NCI-H128 (cell line): ENCODE measurements around the gene ASIC5.
"Not testable (repeated sequence)": the region's sequence is repeated elsewhere in the genome, so short reads cannot be mapped to it uniquely, and the experiment has no call there.

Experiments
- DNase-seq: peaks from one replicate; lab custom pipeline; 2025; ENCODE audit not compliant: unreplicated experiment; lab: John Stamatoyannopoulos, UW

The ASIC5 gene

DNA sequence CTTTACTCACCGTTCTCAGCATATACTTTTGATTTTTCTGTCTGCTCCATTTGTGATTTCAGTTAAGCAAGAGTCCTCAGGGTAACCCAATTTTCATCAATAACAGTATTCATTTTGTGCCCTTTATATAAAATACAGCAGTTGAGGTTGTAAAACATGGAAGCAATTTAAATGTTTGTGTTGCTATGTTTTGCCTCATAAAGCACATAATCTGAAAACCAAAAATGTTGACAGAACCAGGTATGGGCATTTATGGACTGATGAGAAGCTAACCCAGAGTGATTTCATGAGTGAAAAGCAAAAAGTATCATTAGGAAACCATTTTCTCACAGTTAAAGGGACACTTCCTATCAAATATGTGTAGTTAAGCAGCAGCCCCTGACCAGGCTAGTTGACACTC lies at the start of gene ASIC5:
TSS of gene ASIC5 (minus strand) at position 101 of the 400 bp plus-strand sequence. CDS start at position 50, 51 bp downstream.
- no peak for DNase-seq

DNA sequence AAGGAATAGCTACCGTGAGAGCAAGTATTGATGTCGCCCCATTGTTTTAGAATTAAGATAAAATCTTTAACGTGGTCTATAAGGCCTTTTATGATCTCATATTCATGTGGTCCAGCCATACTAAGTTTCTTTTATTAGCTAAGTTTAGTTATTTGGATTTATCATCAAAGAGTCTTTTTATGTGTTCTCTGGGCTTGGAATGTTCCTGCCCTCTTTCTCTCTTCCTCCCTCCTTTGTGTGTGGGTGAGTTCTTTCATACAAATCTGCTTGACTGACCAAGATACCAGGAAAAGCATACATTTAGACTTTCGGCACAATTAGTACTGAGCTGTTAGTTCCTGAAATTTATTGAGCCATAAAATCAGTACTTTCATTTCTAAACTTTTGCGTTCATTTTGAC lies 48.7 kb upstream of the ASIC5 start:
- DNase-seq, result no peak

DNA sequence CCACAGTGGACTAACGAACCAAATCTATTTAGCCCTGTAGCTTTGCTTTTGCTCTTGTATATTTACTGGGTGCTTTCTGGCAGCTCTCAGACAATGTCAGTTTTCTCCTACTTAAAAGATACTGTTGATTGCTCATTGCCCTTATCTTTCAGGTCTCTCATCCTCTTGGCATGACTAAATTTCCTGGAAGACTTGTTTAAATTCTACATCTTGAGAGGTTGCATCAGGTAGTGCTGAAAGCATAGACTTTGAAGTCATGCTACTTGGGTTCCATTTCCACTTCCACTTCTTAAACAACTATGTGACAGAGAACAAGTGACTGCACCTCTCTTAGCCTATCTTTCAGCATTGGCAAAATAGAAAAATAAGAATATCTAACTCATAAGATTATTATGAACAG lies 45.8 kb upstream of the ASIC5 start:
- no peak for DNase-seq

DNA sequence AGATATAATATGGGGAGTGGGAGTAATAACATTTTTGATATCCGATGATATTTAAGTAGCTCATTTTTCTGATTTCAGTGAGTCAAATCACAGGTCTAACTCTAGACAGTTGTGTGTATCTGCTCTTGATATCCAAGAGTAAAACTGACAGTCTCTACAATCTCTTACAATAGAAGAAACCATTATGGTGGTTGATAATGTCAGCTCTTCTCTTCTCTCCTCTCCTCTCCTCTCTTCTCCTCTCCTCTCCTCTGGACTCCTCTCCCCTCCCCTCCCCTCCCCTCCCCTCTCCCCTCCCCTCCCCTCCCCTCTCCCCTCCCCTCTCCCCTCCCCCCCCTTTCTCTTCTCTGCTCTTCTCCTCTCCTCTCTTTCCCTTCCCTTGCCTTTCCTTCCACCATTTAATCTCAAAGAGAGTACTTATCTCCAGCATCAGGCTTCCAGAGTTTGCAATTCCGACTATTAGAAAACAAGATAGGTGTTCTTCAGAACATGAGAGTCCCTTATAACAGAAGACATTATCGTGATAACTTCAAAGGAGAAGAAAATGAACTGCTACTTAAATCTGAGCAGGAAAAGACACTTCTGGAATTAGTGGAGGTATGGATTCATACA lies 43.6 kb upstream of the ASIC5 start:
- DNase-seq, result no peak

- no peak for DNase-seq
Observed at GRCh38 chr4:155908187-155909139, 42.4 kb upstream of the ASIC5 start.

- no peak for DNase-seq
Observed at GRCh38 chr4:155907556-155907955, 41.5 kb upstream of the ASIC5 start.

- DNase-seq, result no peak
Observed at GRCh38 chr4:155906554-155907247, 40.6 kb upstream of the ASIC5 start.

DNA sequence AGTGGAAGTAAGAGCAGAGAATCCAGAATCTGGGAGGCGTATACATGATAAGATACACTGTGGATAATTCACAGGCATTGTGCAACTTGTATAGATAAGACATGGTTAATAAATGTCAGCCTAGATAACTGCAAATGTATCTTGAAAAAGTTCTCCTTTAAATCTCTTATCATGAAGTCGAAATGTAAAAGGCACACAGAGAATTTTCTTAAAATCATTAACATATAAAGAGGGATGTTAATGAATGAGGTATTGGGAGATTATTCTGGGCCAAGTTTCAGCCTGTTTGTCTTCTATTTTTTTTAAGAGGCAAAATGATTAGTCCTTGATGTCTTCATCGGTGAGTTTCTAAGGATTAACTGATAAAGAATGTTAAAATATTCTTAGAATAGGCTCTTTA lies 38.3 kb upstream of the ASIC5 start:
- DNase-seq, result no peak

DNA sequence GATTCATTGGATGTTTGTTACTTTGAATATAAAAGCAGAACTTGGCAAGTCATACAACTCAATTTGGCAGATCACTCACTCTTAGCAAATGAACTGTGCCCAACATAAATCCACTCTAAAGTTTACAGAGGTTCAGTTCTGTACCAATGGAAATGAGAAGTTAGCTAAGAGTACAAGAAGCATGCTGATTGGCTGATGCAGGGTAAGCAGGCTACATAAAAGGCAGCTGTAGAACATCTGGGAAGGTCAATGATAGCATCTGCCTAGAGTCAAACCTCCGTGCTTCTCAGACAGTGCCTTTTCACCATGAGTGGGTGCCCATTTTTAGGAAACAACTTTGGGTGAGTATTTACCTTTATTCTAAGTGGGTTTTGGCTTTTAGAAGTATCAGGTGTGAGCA lies 37.4 kb upstream of the ASIC5 start, which contains the start of gene TDO2:
TSS of gene TDO2 (plus strand) at position 244 of the 400 bp plus-strand sequence. CDS start at position 307, 63 bp downstream.
- no peak for DNase-seq

GRCh38 chr4:155901013-155901412 lies 34.9 kb upstream of the ASIC5 start:
- DNase-seq, result no peak

DNA sequence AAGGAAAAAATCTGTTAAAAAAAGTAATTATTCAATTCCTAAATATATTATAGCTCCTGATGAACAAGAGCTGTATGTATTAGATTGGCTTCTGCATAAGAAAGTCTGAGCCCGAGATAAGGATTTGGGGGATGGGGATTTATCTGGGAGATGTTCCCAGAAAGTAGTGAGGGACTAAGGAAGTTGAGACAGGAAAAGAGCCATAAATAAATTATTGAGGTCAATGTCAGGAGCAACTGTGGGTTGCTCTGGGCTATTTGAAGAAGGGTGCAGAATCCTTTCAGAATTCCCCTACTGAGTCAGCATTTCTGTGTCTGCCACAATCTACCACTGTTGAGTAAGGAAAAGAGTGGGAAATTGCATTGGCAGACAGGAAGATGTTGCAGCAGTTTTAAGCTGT lies 34.3 kb upstream of the ASIC5 start:
- DNase-seq, result no peak

DNA sequence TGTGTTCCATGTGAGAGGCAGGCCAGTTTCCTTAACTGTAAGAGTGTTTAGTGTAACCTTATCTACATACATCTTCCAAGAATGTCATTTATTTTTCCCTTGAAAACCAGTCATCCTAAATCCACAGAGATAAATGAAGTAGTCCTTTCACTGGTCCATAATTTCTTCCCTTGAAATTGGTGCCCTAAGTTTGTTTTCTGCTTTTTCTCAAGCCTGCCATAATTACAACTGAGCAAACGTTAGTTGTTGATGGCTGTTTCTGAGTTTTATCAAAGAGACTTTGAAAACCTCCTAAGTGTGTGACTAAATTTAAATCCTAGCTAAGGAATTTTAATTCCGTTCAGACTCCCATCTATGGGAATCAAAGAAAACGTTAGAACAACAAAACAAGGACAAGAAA lies 33.8 kb upstream of the ASIC5 start:
- DNase-seq, result no peak

DNA sequence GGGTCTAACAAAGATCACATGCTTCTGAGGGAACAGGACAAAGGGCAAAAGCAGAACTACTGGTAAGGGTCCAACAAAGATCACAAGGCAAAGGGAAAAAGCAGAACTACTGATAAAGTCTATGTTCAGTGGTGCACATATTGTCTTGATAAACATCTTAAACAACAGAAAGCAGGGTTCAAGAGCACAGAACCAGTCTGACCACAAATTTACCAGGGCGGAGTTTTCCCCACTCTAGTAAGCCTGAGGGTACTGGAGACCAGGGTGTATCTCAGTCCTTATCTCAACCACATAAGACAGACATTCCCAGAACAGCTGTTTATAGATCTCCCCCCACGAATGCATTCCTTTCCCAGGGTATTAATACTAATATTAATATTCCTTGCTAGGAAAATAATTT lies 32.3 kb upstream of the ASIC5 start:
- DNase-seq, result not testable (repeated sequence)

DNA sequence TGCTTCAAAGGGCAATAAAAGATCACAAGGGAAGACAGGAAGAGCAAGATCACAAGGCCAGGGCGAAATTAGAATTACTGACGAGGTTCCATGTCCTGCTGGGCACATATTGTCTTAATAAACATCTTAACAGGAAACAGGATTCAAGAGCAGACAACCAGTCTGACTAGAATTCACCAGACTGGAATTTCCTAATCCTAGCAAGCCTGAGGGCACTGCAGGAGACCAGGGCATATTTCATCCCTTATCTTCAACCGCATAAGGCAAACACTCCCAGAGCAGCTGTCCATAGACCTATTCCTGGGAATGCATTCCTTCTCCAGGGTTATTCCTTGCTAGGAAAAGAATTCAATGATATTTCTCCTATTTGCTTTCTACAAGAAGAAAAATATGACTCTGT lies 25.0 kb upstream of the ASIC5 start:
- no peak for DNase-seq

- DNase-seq, result no peak
Observed at GRCh38 chr4:155889946-155890345, 23.9 kb upstream of the ASIC5 start.

DNA sequence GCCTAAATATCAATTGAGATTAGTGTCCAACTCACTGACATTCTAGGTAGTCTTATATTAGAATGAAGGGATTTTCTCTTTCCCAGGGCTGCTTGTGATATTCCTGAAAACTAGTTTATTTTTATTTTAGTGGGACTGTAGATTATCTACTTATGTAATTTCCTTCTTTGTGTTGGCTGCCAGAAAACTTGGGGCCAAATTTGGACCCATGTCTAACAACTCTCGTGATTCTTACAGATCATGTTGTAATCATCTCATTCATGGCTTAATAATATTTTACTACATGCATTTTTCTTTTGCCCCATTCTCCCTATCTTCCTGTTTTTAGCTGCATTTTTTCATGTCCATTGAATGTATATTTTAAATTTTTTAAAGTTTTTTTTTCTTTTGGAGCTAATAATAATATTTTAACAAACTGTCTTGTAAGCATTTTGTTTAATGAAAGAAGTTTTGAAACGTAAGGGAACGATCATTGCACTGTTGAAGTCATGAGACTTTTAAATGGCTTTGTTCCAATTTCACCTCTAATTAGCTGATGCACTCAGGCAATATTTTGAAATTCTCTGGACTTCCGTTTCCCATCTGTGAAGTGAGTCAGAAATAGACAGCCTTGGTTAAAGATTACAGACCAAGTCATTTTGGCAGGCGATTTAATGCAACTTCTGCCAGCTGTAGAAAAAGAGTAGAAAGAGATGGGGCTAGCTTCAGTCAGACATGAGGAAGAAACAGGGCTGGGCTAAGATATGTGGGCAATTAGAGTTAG lies 23.1 kb upstream of the ASIC5 start:
- DNase-seq, result no peak

- no peak for DNase-seq
Observed at GRCh38 chr4:155887847-155888570, 21.9 kb upstream of the ASIC5 start.

DNA sequence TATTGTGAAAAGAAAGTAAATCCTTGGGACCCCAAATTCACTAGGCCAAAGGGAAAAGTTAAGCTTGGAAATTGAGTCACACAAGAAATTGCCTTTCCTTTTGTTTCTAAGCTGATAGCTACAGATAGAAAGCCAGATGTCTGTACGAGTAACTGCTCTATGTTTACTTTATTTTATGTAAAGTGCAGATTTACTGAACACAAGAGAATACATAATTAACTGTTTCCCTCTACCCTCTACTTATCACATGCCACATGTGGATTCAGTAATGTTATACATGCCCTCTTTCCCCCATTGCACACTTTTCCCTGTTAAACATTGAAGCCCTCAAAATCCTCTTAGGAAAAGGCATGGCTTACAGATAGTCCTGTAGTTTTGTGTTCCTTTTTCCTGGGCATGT lies 21.0 kb upstream of the ASIC5 start:
- no peak for DNase-seq

DNA sequence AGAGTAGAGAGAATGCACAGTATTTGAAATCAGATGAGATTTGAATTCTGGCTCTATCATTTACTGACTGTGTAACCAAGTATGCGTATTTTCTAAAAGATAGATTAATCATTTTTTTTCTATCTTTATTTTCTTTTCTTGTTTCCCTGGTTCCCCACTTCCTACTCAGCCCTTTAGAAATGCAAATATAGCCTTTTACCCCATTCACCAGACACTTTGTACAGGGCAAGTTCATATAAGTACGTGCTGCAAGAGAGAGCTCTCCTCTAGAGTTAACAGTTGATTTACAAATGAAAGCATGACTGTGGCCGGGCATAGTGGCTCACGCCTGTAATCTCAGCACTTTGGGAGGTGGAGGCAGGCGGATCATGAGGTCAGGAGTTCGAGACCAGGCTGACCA lies 19.6 kb upstream of the ASIC5 start:
- DNase-seq, result no peak

DNA sequence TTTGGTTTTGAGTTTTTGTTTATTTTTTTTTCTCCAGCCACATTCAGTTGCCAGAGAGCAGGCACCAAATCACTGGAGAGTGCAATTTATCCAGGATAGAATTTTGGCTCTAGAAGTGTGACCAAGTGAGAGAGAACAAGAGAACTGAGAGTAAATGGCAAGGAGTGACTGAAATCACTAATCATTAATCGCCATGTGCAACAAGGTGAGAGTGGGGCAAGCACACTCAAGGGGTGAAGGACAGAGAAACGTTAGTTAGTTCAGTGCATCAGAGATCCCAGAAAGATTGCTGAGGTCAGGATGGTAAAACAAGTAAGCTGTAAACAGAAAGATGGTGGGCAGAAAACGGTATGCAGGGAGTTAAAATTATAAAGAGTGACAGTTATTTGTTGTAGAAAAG lies 17.8 kb upstream of the ASIC5 start:
- DNase-seq, result no peak
